GM21381 (cell line): Measurements from ENCODE around the gene IGF1R.

ENCODE experiments used
- ATAC-seq: cut with Tn5 transposase; IDR thresholded peaks from one replicate; pipeline ENCODE4 v1.9.1; 2021; ENCODE audit warnings: mild to moderate bottlenecking, moderate library complexity; ENCODE audit not compliant: unreplicated experiment

Gene IGF1R

DNA sequence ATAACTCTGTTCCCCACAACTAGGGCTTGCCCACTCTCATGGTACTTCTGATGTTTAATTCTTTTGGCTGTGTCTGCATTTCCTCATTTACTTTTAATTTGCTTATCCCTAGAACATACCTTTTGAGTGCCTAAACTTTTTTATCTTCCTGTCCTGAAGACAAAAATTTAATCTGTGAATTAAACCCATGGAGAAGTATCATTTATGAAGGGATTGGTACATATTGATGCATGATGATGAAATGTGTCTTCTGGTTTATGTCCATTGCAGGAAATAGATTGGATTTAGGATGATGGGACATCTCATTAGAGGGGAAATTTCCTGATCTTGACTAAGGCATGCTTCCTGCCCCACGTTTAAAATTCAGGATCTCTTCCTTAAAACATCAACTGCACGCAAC is 249.8 kb downstream of the IGF1R start:
- ATAC-seq, result no peak

DNA sequence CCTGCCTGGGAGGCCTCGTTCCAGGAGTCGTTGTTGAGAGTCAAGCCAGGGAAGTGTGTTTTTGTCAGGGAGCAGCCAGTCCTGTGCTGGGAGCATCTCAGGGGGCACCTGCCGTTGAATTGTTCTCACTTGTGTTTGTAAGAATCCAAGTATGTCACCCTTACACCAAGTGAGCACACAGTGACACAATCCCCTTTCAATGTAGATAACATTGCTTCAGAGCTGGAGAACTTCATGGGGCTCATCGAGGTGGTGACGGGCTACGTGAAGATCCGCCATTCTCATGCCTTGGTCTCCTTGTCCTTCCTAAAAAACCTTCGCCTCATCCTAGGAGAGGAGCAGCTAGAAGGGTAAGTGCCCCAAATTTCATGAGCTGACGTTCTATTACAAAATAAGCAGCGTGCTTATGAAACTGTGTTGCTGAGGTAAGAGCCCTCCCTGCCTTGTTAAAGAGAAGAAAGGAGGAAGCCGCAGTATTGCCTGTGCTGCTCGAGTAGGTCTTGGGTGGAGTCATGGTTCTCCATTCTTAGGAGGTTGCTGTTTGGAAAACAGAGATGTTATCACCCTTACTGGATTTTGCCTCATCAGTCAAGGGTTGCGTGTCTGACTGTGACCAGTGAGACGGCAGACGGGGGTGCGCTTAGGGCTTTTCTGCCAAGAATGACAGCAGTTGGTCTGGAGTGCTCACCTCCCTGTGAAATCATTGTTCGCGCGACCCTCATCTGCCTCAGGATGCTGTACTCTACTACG is 251.1 kb downstream of the IGF1R start:
- no peak for ATAC-seq

DNA sequence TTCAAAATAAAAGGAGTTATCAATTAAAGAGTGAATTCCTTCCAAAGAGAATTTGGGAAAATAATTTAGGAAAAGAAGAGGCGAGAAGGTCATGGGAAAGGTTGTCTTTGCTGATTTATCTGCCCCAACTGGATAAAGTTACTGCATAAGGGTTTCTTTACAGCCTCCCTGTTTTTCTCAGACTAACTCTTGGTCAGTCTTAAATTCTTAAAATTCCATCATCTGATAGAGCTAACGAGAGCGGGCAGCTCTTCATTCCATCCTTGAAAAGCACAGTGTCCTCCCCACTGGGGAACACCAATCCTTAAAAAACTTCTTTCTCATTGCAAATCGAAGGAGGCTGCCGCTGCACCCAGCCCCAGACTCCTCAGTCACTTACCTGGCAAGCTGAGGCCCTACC is 252.0 kb downstream of the IGF1R start:
- no peak for ATAC-seq

DNA sequence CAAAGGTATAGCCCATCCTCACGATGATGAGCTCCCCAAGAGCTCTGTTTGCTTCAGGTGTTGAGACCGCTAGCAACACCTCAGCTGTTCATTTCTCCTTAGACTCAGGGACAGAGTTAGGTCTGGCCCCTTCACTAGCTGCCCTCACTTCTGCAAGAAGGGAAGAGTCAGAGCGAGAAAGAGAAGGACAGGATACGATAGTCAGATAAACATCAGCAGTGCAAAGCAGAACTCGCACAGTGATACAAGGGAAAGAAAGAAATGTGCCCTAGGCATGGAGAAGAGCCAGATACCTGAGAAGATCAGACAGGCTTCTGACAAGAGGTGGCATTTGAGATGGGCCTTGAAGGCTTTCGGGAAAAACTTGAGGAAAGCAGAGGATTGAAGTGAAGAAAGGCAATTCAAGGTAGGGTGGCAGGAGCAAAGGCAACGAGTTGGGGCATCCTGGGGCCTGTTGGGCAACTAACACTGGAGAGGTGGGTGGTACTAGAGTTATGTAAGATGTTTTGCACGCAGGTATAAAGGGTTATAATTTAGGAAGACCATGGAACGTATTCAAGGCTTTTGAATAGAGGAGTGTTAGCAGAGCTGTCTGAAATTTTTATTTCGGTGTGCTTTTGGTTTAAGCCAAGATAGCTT is 253.2 kb downstream of the IGF1R start:
- no peak for ATAC-seq

DNA sequence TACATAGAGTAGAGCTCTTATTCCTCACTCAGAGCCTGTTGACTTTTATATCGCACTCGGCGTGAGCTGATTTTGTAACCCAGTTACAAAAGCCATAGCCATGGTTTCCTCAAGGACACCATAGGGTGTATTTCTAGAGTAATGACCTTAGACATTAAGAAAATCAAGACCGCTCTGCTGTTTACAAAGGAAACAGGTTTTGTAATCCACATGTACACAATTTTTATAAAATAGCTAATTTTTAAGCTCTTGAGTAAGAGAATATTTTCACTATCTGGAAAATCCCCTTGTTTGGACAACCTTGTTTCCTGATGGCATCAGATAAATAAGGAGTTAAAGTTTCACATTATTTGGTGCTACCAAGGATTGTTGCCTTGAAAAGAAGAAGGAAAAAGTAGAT is 254.6 kb downstream of the IGF1R start:
- no peak for ATAC-seq

DNA sequence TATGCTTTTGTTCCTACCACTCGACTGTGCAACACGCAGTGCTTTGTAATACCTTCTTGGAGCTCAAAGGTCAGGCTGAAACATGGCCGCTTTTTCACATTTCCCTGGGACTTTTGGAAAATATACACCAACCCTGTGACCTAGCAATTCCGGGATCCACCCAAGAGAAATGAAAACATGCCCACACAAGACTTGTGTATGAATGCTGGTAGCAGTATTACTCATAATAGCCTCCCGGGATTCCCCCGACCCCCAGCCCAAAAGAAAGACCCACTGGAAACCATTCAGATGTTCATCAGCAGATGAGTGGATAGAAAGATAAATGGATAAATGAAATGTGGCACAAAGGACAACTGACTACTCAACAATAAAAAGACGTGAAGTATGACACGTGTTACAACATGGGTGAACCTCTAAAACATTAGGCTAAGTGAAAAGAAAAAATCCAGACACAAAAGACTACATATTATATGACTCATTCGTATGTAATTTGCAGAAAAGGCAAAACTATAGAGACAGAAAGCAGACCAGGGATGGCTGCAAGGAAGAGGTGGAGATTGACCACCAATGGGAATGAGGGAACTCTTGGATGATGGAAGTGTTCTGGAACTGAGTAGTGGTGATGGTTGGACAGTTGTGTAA is 255.2 kb downstream of the IGF1R start:
- ATAC-seq, result no peak

DNA sequence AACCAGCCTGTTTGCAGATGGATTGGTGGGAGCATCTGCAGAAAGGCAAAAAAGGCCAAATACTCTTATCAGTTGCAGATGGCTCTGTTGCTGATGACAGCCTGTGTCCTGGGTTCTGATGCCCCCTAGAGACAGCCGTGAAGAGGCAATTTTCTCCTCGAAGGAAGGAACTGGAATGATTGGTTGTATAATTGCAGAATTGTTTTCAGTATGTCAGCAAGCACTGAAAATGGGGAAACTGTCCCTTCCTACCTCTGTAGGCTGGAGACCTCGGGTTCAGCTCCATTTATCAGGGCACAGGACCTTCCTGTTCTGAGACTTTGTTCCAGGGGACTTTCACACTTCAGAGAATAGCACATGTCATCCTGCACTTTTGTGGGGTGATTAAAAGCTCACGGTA is 256.2 kb downstream of the IGF1R start:
- no peak for ATAC-seq

DNA sequence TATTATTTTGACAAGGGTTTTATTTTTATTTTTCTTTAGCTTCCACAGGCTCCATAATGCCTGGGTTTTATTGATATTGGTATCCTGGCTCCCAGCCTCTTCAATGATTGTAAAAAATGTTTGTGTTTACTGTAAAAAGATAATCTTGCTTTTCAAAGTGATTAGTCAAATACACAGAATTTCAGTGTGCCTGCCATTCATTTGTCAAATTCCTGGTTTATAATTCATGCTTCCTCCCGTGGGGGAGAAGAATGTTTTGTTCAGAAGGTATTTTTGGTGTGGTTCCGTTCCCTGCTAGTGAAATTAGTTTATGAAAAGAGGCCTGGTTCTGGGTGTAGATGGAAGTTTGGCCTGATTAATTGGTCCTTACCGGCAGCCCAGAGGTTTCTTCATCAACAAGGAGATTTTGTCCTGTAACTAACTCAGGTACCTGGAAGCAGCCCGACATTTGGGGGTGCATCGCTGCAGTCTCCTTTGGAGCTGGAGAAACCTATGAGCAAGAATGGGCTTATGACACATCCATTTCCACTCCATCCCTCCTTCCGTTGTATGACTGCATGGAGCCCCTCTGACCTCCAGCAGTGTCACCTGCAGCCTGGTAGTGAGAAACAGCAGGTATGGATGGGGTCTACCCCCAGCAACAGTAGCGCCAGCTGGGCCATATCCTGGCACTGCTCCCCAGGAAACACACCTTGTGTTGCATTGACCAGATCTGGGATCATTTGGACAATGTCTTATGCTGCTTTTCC is 257.8 kb downstream of the IGF1R start:
- ATAC-seq, result no peak

DNA sequence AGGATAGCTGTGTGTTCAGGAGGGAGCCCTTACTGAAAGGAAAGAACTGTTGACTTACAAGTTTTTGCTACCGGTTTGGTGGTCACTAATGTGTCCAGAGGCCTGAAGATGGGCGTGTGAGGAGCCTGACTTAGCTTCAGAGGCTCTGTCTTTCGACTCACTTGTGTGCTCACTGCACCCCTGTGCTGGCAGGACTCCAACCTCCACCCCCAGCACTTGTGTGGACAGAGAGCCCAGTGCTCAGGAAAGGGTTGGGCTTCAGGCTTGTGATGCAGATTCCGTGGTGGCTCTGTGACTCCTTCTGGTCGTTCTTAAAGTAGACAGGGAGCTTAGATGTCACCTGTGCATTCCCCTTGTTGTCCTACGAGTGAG is 258.4 kb downstream of the IGF1R start:
- ATAC-seq, result no peak

DNA sequence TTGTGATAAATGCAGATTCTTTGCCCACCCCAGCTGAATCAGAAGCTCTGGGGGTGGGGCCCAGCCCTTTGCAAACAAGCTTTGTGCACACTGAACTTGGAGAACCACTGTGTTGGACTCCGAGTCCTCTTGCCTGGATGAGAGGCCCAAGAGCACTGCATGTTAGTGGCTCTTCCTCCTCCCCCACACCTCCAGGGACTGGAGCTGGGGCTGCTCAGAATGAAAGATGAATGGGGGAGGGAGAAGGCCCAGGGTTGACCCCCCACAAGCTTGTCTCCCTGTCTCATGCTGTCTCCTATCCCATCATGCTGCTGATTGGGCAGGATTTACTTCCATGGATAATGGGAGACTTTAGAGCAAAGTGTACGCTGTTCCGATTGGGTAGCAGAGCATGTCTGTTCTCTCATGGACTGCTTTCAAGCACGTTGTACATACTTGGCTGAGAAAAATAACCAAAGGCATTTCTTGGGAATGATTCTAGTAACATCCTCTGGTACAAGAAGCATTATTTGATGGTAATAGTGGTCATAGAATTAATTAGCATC is 259.7 kb downstream of the IGF1R start:
- ATAC-seq, result no peak

DNA sequence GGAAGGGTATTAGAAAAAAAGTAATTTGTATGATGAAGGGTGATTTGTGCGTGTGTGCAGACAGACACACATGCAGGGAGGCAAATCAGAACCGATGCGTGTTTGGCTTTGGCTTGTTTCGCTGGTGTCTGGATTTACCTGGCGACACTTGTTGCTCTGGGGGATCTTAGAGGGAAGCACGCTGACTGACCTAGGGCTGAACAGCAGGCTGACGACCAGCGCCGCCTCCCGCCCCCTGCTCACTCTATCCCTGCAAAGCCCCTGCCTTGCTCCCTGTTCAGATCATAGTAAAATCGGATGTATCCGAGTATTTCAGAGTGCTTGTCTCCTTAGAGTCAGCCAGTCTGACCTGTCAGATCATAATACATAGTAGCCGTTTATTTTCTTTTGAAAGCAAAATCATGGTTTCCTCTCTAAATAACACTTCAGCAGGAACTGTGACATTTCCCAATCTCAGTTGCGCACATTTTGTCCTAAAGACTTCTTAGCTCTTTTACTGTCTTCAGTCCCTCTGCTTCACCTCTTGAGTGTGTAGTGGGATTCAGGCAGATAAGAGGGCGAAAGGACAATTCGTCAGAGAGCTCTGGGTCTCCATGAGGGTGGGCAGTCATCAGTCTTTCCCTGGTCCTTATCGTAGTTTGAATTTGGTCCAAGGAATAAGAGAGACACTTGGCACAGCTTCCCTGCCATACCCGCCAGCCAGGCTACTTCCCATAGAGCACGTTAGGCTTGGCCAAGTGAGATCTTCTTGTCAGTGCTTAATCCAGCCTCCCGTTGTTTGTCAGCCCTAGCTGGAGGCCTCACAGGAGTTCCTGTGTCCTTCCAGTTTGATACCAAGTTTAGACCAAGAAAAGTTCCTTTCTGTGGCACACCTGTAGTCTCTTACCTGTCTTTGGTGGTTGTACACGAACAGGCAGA is 261.9 kb downstream of the IGF1R start:
- no peak for ATAC-seq

DNA sequence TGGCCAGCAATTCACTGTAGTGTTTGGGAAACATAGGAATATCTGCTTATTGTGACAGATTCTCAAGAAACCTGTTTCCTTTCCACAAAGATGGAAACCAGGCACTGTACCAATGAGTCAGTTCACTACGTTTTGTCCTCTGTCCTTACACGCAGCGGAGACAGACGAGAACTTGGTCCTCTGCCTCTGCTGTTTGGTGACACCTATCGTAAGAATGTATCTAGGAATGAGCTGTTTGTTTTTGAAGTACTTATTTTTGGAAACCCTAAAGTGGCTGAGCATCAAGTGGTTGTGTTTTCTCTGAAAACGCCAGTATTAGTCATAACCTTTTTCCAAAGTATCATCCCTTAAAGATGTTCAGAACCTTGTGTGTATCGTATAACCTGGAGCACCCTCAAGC is 266.3 kb downstream of the IGF1R start:
- no peak for ATAC-seq

DNA sequence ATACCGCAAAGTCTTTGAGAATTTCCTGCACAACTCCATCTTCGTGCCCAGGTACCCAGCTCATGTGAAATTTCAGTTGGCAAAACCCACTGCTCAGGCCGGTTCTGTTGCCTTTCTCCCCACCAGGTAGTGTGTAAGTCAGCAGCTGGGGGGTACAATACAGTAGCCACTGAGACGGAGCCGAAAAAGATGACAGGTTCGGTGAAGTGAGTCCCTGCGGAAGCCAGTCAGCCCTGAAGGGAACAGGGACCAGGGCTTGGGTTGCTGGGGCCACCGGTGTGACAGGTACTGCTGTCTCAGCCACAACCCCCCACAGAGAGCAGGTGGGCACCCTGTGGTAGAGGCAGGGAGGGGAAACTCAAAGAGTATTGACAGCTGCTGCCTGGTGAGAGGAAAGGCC is 268.5 kb downstream of the IGF1R start:
- no peak for ATAC-seq

DNA sequence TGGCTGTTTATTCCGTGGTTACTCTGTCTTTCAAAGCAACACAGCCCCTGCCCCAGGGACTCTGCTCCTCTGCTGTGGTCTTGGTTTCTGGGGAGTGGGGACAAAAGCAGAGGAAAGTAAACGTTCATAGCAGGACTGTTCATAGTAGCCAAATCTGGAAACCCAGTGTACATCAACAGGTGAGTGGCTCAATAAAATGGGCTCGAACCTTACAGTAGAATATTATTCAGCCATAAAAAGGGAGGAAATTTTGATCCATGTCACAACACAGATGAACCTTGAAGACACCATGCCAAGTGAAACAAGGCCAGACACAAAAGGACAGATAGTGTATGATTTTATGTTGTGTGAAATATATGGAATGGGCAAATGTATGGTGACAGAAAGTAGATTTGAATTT is 269.1 kb downstream of the IGF1R start:
- no peak for ATAC-seq

DNA sequence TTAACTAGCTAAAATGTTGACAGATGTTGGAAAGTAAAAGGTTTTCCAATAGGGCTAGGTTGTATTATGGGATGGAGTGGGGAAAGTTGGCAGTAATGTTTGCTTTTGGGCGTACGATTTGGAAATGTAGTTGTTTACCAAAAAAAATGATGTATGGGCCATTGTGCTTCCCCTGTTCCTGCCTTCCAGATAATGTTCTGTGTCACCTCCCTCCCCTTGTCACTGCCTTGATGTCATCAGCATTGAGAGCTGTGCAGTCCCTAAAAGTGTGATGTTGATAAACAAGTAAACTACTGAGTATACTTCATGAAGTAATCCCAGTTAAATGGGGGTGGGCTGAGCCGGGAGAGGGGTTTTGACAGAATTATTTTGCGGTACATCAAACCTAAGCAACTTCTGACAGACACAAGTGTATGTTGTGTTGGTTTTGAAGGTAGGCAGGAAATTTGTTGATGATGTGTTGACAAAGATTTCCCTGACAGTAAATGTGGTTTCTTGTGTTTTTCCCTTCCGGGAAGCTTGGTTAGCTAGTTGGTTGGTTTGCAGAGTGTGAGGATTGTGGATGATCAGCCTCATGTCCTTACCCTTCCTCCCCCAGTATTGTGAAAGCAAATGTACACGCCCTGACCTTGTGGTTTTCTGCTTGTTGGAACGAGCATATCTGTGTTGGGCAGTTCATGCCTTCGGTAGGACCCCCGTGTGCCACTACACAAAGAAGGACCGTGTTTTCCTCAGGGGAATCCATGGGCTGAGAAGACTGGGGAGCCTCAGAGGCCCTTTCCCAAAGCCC is 271.9 kb downstream of the IGF1R start:
- ATAC-seq, result no peak

DNA sequence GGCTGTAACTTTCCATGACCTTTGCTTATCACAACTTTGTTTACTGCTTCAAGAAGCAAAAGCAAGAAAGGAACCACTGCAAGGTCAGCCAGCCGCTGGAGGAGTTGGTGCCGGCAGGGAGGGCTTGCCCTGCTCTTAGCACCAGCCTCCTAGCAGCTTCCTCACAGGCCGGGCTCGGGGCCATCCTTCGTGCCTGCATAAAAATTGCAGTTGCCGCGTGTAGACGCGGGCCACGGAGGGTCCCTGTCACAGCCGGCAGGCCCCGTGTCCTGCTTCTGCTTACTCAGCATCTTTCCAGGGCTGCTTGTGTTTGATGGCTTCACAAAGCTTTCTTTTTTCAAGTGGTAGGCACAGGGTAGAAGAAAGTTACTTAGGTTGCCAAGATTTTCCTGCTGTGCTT is 274.8 kb downstream of the IGF1R start:
- ATAC-seq, result no peak

DNA sequence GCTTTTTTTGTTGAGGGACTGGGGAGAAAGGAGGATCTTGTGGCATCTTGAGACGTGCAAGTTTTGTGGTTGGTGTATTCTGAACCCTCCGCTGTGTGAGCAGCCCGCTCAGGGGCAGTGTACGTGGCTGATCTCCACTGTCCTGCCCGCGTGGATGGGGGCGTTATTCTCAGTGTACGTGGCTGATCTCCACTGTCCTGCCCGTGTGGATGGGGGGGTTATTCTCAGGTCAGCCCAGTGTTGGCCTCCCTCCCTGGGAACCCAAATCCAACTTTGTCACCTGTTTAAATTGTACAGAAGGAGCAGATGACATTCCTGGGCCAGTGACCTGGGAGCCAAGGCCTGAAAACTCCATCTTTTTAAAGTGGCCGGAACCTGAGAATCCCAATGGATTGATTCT is 275.2 kb downstream of the IGF1R start:
- ATAC-seq, result no peak

DNA sequence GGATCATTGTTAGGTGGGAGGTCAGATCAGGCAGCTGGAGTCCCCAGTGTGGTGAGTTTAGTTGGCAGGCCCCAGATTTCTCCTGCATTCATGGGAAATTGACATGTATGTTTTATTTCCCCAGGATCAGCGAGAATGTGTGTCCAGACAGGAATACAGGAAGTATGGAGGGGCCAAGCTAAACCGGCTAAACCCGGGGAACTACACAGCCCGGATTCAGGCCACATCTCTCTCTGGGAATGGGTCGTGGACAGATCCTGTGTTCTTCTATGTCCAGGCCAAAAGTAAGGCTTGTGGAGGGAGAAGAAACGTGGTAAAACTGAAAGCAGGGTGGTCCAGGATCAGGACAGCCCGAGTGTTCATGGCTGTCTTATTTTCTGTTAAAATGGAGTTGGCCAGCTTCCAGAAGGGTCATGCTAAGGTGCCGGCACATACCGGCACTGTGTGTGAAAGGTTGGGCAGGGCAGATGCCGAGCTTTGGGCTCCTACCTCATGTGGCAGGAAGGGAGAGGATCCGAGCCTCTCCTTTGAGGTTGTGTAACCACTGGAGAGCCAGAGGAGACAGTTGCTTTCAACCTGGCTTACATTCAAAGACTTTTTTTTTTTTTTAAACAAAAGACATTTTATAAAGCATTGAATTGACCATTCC is 276.2 kb downstream of the IGF1R start:
- no peak for ATAC-seq

DNA sequence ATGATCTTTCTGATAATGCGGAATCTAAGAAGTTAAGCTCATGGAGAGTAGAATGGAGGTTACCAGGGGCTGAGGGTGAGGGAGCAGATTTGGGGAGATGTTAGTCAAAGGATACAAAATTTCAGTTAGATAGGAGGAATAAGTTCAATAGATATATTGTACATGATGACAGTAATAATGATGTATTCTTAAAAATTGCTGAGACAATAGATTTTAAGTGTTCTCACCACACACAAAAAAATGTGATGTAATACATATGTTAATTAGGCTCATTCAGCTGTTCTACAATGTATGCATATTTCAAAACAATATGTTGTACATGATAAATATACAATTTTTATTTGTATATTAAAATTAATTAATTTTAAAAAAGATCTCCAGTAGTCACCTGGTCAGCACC is 277.9 kb downstream of the IGF1R start:
- no peak for ATAC-seq
